Neural crest cell (in vitro differentiated cells): ENCODE measurements around the gene ZNF536. TPM values are rescaled to one million over a fixed set of nuclear protein-coding genes. Genes with fewer than 3 reads are reported as not detected.

Experiments used
- DNase-seq: peaks from one replicate; pipeline ENCODE4 v3.0.0; 2021; ENCODE audit warnings: low read depth, mixed read lengths, low spot score
- H3K27ac Mint-ChIP-seq: one replicate; pipeline ENCODE4 v1.8.0; 2021; ENCODE audit warnings: mild to moderate bottlenecking, mixed read lengths; ENCODE audit not compliant: unreplicated experiment
- H3K27me3 Mint-ChIP-seq: 2 replicates; pipeline ENCODE4 v1.8.0; 2021; ENCODE audit warnings: low read depth, mild to moderate bottlenecking, mixed read lengths
- H3K36me3 Mint-ChIP-seq: 2 replicates; pipeline ENCODE4 v1.8.0; 2021; ENCODE audit warnings: low read depth, mild to moderate bottlenecking, mixed read lengths
- H3K4me1 Mint-ChIP-seq: 2 replicates; pipeline ENCODE4 v1.8.0; 2021; ENCODE audit warnings: mixed read lengths
- H3K4me3 Mint-ChIP-seq: one replicate; pipeline ENCODE4 v1.8.0; 2021; ENCODE audit warnings: mild to moderate bottlenecking, mixed read lengths
- H3K9me3 Mint-ChIP-seq: 2 replicates; pipeline ENCODE4 v1.8.0; 2021; ENCODE audit warnings: mixed read lengths
- CTCF ChIP-seq: fragments of 200-600 bp; sonication (generic); conservative IDR thresholded peaks from 2 replicates; pipeline ENCODE4 v1.5.0; 2021; ENCODE audit warnings: antibody characterized with exemption, mild to moderate bottlenecking
- total RNA-seq: library from RNA; stranded (reverse); gene quantifications from 2 replicates; pipeline ENCODE4 v1.2.1, GENCODE V29; 2021

The ZNF536 gene
- total RNA-seq, 1 donor from 2014 or later = 22.0 TPM

DNA sequence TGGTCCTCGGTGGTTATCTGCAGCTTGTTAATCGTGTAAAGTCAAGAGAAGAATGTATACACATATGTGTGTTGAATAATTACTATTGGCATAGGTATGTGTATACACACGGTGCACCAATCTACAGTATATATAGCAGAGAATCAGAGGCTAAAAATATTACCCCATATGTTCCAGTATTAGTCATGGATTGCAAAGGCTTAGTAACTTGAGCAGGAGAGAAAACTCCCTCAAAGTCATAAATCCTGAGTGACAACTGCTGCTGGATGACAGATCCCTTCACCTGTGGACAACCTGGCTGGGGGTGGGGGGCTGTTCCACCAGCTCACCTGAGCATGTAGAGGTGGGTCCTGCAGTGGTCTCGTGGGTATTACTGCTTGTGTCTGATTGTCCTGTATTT, 185.0 kb downstream of the ZNF536 start:
- peaks cover 5% of the 10 kb centered on the region for H3K27me3 Mint-ChIP-seq
- peaks cover 31% of the 10 kb centered on the region for H3K4me1 Mint-ChIP-seq
- H3K36me3 Mint-ChIP-seq = no peaks in the 10 kb centered on the region
- no peaks in the 10 kb centered on the region for H3K9me3 Mint-ChIP-seq
- no peak for DNase-seq
- TF ChIP-seq CTCF = no peak
- H3K27ac Mint-ChIP-seq = no peak overlapping the region
- no peak overlapping the region for H3K4me3 Mint-ChIP-seq

DNA sequence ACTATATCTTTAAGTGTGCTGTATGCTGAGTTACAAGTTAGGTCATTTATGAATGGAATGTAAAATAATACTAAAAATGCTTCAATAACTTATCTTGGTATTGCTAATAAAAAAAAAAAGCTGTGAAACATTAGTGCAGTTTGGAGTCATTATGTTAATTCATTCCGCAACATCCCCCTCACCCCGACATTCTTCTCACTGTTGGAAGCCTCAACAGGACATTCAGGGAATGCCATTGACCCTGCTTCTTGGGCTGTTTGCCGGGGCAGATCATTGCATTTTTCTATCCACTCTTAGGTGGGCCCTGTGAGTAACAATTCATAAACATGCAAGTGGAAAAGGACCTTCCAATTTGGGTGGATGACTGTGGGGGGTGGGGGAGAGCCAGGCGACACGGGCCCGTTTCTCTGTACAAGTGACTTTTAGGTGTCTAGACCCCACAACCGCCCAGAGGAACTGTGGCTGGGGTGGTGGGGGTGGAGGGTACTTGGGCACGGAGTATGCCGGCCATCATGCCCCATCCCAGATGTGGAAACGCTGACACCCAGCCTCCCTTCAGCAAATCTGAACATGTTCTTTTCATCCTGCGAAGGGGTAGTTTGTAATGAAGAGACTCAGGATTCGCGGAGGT, 185.9 kb downstream of the ZNF536 start:
- no peak for TF ChIP-seq CTCF
- H3K4me3 Mint-ChIP-seq = no peak overlapping the region
- peaks cover 31% of the 10 kb centered on the region for H3K4me1 Mint-ChIP-seq
- H3K27me3 Mint-ChIP-seq = peaks cover 5% of the 10 kb centered on the region
- no peaks in the 10 kb centered on the region for H3K36me3 Mint-ChIP-seq
- no peaks in the 10 kb centered on the region for H3K9me3 Mint-ChIP-seq
- no peak overlapping the region for H3K27ac Mint-ChIP-seq
- DNase-seq = no peak

GRCh38 chr19:30558793-30559192, 186.6 kb downstream of the ZNF536 start:
- Mint-ChIP-seq H3K36me3 (no peaks in the 10 kb centered on the region), H3K4me1 (peaks cover 33% of the 10 kb centered on the region), H3K9me3 (no peaks in the 10 kb centered on the region), H3K27me3 (peaks cover 5% of the 10 kb centered on the region), H3K4me3 (no peak overlapping the region), H3K27ac (no peak overlapping the region)
- DNase-seq = no peak
- TF ChIP-seq CTCF = no peak

- H3K4me3 Mint-ChIP-seq = no peak overlapping the region
- peaks cover 40% of the 10 kb centered on the region for H3K4me1 Mint-ChIP-seq
- no peak overlapping the region for H3K27ac Mint-ChIP-seq
- no peaks in the 10 kb centered on the region for H3K36me3 Mint-ChIP-seq
- peaks cover 5% of the 10 kb centered on the region for H3K27me3 Mint-ChIP-seq
- DNase-seq = no peak
- TF ChIP-seq CTCF = no peak
- no peaks in the 10 kb centered on the region for H3K9me3 Mint-ChIP-seq
These were observed 187.3 kb downstream of the ZNF536 start for GRCh38 chr19:30559446-30559845.

DNA sequence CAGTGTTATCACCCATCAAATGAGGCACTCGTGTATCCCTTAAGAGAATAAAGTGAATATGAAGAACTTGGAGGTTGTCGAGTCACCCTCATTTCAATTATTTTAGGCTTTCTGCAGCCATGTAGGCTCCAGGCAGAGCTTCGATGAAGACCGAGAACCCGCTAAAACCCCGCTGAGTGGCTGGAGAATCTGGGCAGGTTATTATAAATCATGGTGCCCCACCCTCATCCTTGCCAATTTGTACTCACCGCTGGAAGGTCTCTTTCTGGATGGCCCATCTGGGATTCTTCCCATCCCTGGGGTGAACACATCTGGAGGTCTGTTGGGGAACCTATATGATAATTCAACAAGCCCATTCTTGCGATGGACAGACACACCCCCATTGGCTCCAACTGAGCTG, 190.8 kb downstream of the ZNF536 start:
- Mint-ChIP-seq H3K36me3 (no peaks in the 10 kb centered on the region), H3K27me3 (peaks cover 5% of the 10 kb centered on the region), H3K27ac (no peak overlapping the region), H3K4me3 (no peak overlapping the region), H3K4me1 (peaks cover 30% of the 10 kb centered on the region), H3K9me3 (no peaks in the 10 kb centered on the region)
- TF ChIP-seq CTCF = no peak
- DNase-seq = no peak
